K562 (cell line): ENCODE results near the gene ABCB6.

Experiments used
- CTCF ChIP-seq, 3 experiments: IDR thresholded peaks in 2 of 3; conservative IDR thresholded peaks in 1 of 3; 2 replicates each; pipeline ENCODE4 v1.5.1; 2011 to 2012; ENCODE audit warnings: low read length in 3 of 3, mild to moderate bottlenecking in 3 of 3, control low read depth in 2 of 3, improper control_type of control experiment in 1 of 3, inconsistent platforms in 1 of 3, low read depth in 1 of 3, mixed read lengths in 1 of 3, moderate library complexity in 1 of 3; ENCODE audit not compliant: insufficient read depth in 2 of 3
- MYC ChIP-seq, 2 experiments: fragments of 250-450 bp in 1 of 2; sonication (Bioruptor Pico) in 1 of 2; IDR thresholded peaks; 2 replicates each; pipeline versions ENCODE4 v1.5.1 to v1.6.1; 2012 to 2021; ENCODE audit warnings: low read depth in 2 of 2, borderline replicate concordance in 1 of 2, improper control_type of control experiment in 1 of 2, low read length in 1 of 2, mild to moderate bottlenecking in 1 of 2, moderate library complexity in 1 of 2
- POLR2A ChIP-seq: fragments of 450-650 bp; conservative IDR thresholded peaks from 2 replicates; pipeline ENCODE4 v1.6.1; 2016
- POLR3A ChIP-seq: IDR thresholded peaks from 2 replicates; pipeline ENCODE4 v1.6.1; 2011; ENCODE audit warnings: borderline replicate concordance, mild to moderate bottlenecking, moderate library complexity; ENCODE audit not compliant: insufficient read length, insufficient read depth; ENCODE audit errors: extremely low read depth
- RBM17 ChIP-seq: fragments of 200-400 bp; formaldehyde crosslinking; IDR thresholded peaks from 2 replicates; pipeline ENCODE4 v1.6.1; 2017; ENCODE audit warnings: low read depth, mild to moderate bottlenecking, low read length, borderline replicate concordance
- SREBF1 ChIP-seq: fragments of 150-350 bp; IDR thresholded peaks from 2 replicates; pipeline ENCODE4 v1.6.1; 2014; ENCODE audit warnings: antibody characterized with exemption, low read depth, low read length, borderline replicate concordance
- ZNF785 ChIP-seq: fragments of 250-450 bp; sonication (Bioruptor Pico); IDR thresholded peaks from 2 replicates; pipeline ENCODE4 v1.4.0; 2020; ENCODE audit warnings: mild to moderate bottlenecking

- TF ChIP-seq RBM17 = no peak
- no peak for TF ChIP-seq CTCF (IDR thresholded peaks at IDR 0.05 in 2 of 3, conservative IDR thresholded peaks at IDR 0.05 in 1 of 3; ENCODE audit: insufficient read depth in 2 of 3, low read depth in 1 of 3, low read length in 3 of 3)
- TF ChIP-seq POLR2A = no peak
- TF ChIP-seq MYC (IDR thresholded peaks at IDR 0.05; ENCODE audit: low read depth, low read length) = no peak
- no peak for TF ChIP-seq MYC (CRISPR knock-in tag; IDR thresholded peaks at IDR 0.05; ENCODE audit: borderline replicate concordance, low read depth)
- no peak for TF ChIP-seq ZNF785 (CRISPR knock-in tag)
- no peak for TF ChIP-seq POLR3A
- TF ChIP-seq SREBF1 = no peak
Measured at GRCh38 chr2:219198974-219199373, 19.8 kb downstream of the ABCB6 start.
